Mesodermal cell (in vitro differentiated cells): ENCODE results near the gene CUL1.

ENCODE experiments used
- H3K27ac ChIP-seq: 2 replicates; pipeline ENCODE4 v1.7.0; 2013; ENCODE audit warnings: mild to moderate bottlenecking, low read depth, low read length, moderate library complexity; ENCODE audit not compliant: severe bottlenecking
- H3K36me3 ChIP-seq: 2 replicates; pipeline ENCODE4 v1.7.1; 2013; ENCODE audit warnings: mild to moderate bottlenecking, low read length, moderate library complexity; ENCODE audit not compliant: control insufficient read depth, insufficient read depth
- H3K4me1 ChIP-seq: one replicate; pipeline ENCODE4 v1.7.1; 2013; ENCODE audit warnings: mild to moderate bottlenecking, low read length; ENCODE audit not compliant: insufficient read depth, control insufficient read depth, poor library complexity, severe bottlenecking
- H3K4me3 ChIP-seq: 2 replicates; pipeline ENCODE4 v1.7.0; 2013; ENCODE audit warnings: low read length, control low read depth, mild to moderate bottlenecking; ENCODE audit not compliant: insufficient read depth, poor library complexity, severe bottlenecking; ENCODE audit errors: extremely low read depth
- H3K9me3 ChIP-seq: 2 replicates; pipeline ENCODE4 v1.7.1; 2013; ENCODE audit warnings: mild to moderate bottlenecking, low read length, moderate library complexity; ENCODE audit not compliant: control insufficient read depth
- WGBS, 2 experiments: methylation state at CpG; one replicate each; pipeline ENCODE4 v1.1.5; 2013; ENCODE audit warnings: missing lambda C conversion rate in 2 of 2; ENCODE audit not compliant: insufficient coverage in 2 of 2; 5-methylcytosine and 5-hydroxymethylcytosine counted together

Gene CUL1

GRCh38 chr7:148718431-148718830 lies 19.7 kb downstream of the CUL1 start:
- H3K36me3 ChIP-seq: peaks cover 18% of the 10 kb centered on the region
- no peak overlapping the region for H3K4me3 ChIP-seq
- no peak overlapping the region for H3K27ac ChIP-seq
- peaks cover 6% of the 10 kb centered on the region for H3K4me1 ChIP-seq
- peaks cover 11% of the 10 kb centered on the region for H3K9me3 ChIP-seq
- 91 to 100% methylated on average over 1 to 3 of the region's 3 CpGs for WGBS, 2 experiments

GRCh38 chr7:148719753-148720152 lies 21.1 kb downstream of the CUL1 start:
- Histone ChIP-seq H3K36me3 (peaks cover 18% of the 10 kb centered on the region), H3K27ac (no peak overlapping the region), H3K4me1 (peaks cover 2% of the 10 kb centered on the region), H3K4me3 (no peak overlapping the region), H3K9me3 (peaks cover 11% of the 10 kb centered on the region)
- 88 to 92% methylated on average over 3 to 4 of the region's 5 CpGs for WGBS, 2 experiments

GRCh38 chr7:148720472-148720871 lies 21.8 kb downstream of the CUL1 start:
- H3K27ac ChIP-seq: no peak overlapping the region
- WGBS, 2 experiments: 85 to 86% methylated on average over 3 of the region's 5 CpGs
- peaks cover 11% of the 10 kb centered on the region for H3K9me3 ChIP-seq
- peaks cover 12% of the 10 kb centered on the region for H3K36me3 ChIP-seq
- no peak overlapping the region for H3K4me3 ChIP-seq
- no peaks in the 10 kb centered on the region for H3K4me1 ChIP-seq

GRCh38 chr7:148721390-148721789 lies 22.7 kb downstream of the CUL1 start:
- Histone ChIP-seq H3K9me3 (peaks cover 9% of the 10 kb centered on the region), H3K36me3 (peaks cover 10% of the 10 kb centered on the region), H3K4me1 (no peaks in the 10 kb centered on the region), H3K27ac (no peak overlapping the region), H3K4me3 (no peak overlapping the region)
- WGBS, 2 experiments: 83% methylated on average over 1 of the region's 3 CpGs; no CpG with 5 or more reads in 1 of the 2 experiments

GRCh38 chr7:148722340-148723165 lies 23.9 kb downstream of the CUL1 start:
- no peak overlapping the region for H3K27ac ChIP-seq
- no peak overlapping the region for H3K4me3 ChIP-seq
- WGBS, 2 experiments: 96 to 97% methylated on average over 5 to 6 of the region's 8 CpGs
- peaks cover 5% of the 10 kb centered on the region for H3K36me3 ChIP-seq
- H3K9me3 ChIP-seq: peaks cover 3% of the 10 kb centered on the region
- H3K4me1 ChIP-seq: no peaks in the 10 kb centered on the region

GRCh38 chr7:148723166-148723559 lies 24.5 kb downstream of the CUL1 start:
- 83 to 88% methylated on average over 2 of the region's 2 CpGs for whole genome bisulfite sequencing, 2 experiments
- H3K4me3 ChIP-seq: no peak overlapping the region
- no peaks in the 10 kb centered on the region for H3K4me1 ChIP-seq
- no peak overlapping the region for H3K27ac ChIP-seq
- no peaks in the 10 kb centered on the region for H3K9me3 ChIP-seq
- peaks cover 5% of the 10 kb centered on the region for H3K36me3 ChIP-seq

- H3K4me3 ChIP-seq: no peak overlapping the region
- no peaks in the 10 kb centered on the region for H3K4me1 ChIP-seq
- H3K36me3 ChIP-seq: peaks cover 5% of the 10 kb centered on the region
- 100% methylated on average over 1 of the region's 3 CpGs for WGBS, 2 experiments
- no peaks in the 10 kb centered on the region for H3K9me3 ChIP-seq
- no peak overlapping the region for H3K27ac ChIP-seq
These were observed 25.1 kb downstream of the CUL1 start for GRCh38 chr7:148723846-148724245.

- Histone ChIP-seq H3K9me3 (no peaks in the 10 kb centered on the region), H3K27ac (no peak overlapping the region), H3K4me1 (no peaks in the 10 kb centered on the region), H3K36me3 (peaks cover 21% of the 10 kb centered on the region), H3K4me3 (no peak overlapping the region)
- 97 to 100% methylated on average over 1 to 2 of the region's 2 CpGs for WGBS, 2 experiments
These were observed 27.7 kb downstream of the CUL1 start for GRCh38 chr7:148726385-148726784.

- Histone ChIP-seq H3K4me3 (no peak overlapping the region), H3K36me3 (peaks cover 33% of the 10 kb centered on the region), H3K9me3 (no peaks in the 10 kb centered on the region), H3K27ac (no peak overlapping the region), H3K4me1 (no peaks in the 10 kb centered on the region)
- WGBS, 2 experiments: 92 to 98% methylated on average over 10 of the region's 11 CpGs
These were observed 29.0 kb downstream of the CUL1 start for GRCh38 chr7:148727501-148728278.

GRCh38 chr7:148729984-148730733 lies 31.5 kb downstream of the CUL1 start:
- 92 to 93% methylated on average over 8 to 11 of the region's 12 CpGs for WGBS, 2 experiments
- Histone ChIP-seq H3K4me1 (no peaks in the 10 kb centered on the region), H3K36me3 (peaks cover 52% of the 10 kb centered on the region), H3K4me3 (no peak overlapping the region), H3K27ac (no peak overlapping the region), H3K9me3 (no peaks in the 10 kb centered on the region)
